Trophoblast cell (in vitro differentiated cells and primary cell): ENCODE results near the gene ATG7.
A peak's percentile ranks its signal among the peaks of the same experiment; 100 is the strongest.

Experiments used
- DNase-seq, 2 donors: peaks; one replicate each; pipeline ENCODE4 v3.0.0-alpha.2; 2016
- H2AFZ ChIP-seq: 2 replicates; pipeline ENCODE4 v1.6.1; 2013; ENCODE audit warnings: low read length, moderate library complexity, mild to moderate bottlenecking; ENCODE audit not compliant: insufficient read depth, poor library complexity
- H2AK5ac ChIP-seq: 2 replicates; pipeline ENCODE4 v1.6.1; 2013; ENCODE audit warnings: mild to moderate bottlenecking, low read length
- H2BK120ac ChIP-seq: 2 replicates; pipeline ENCODE4 v1.6.1; 2013; ENCODE audit warnings: low read length, mild to moderate bottlenecking, moderate library complexity; ENCODE audit not compliant: insufficient read depth, poor library complexity
- H2BK12ac ChIP-seq: 2 replicates; pipeline ENCODE4 v1.6.1; 2013; ENCODE audit warnings: mild to moderate bottlenecking, low read length, moderate library complexity
- H2BK5ac ChIP-seq: 2 replicates; pipeline ENCODE4 v1.6.1; 2013; ENCODE audit warnings: low read length, low read depth, moderate library complexity, mild to moderate bottlenecking; ENCODE audit not compliant: poor library complexity
- H3K14ac ChIP-seq: 2 replicates; pipeline ENCODE4 v1.6.1; 2013; ENCODE audit warnings: mild to moderate bottlenecking, low read length
- H3K18ac ChIP-seq: 2 replicates; pipeline ENCODE4 v1.6.1; 2013; ENCODE audit warnings: mild to moderate bottlenecking, low read length
- H3K23ac ChIP-seq: 2 replicates; pipeline ENCODE4 v1.6.1; 2013; ENCODE audit warnings: low read length
- H3K27ac ChIP-seq: 2 replicates; pipeline ENCODE4 v1.5.1; 2013; ENCODE audit warnings: low read depth, mild to moderate bottlenecking, inconsistent platforms, low read length, moderate library complexity
- H3K27me3 ChIP-seq: 2 replicates; pipeline ENCODE4 v1.6.1; 2013; ENCODE audit warnings: inconsistent platforms, mild to moderate bottlenecking, low read length, moderate library complexity; ENCODE audit not compliant: insufficient read depth
- H3K36me3 ChIP-seq, 2 experiments: 1 replicate in 1 of 2; 2 replicates in 1 of 2; pipeline ENCODE4 v1.6.1; 2013; ENCODE audit warnings: low read length in 2 of 2, mild to moderate bottlenecking in 2 of 2, moderate library complexity in 1 of 2; ENCODE audit not compliant: insufficient read depth in 2 of 2, control insufficient read depth in 1 of 2
- H3K4ac ChIP-seq: 2 replicates; pipeline ENCODE4 v1.6.1; 2013; ENCODE audit warnings: low read depth, mild to moderate bottlenecking, low read length, moderate library complexity
- H3K4me1 ChIP-seq, 2 experiments: 1 replicate in 1 of 2; 2 replicates in 1 of 2; pipeline ENCODE4 v1.6.1; 2013; ENCODE audit warnings: low read length in 2 of 2, mild to moderate bottlenecking in 2 of 2, moderate library complexity in 1 of 2; ENCODE audit not compliant: insufficient read depth in 2 of 2, control insufficient read depth in 1 of 2
- H3K4me2 ChIP-seq: 2 replicates; pipeline ENCODE4 v1.6.1; 2013; ENCODE audit warnings: inconsistent platforms, mild to moderate bottlenecking, low read length, moderate library complexity
- H3K4me3 ChIP-seq: 2 replicates; pipeline ENCODE4 v1.5.1; 2013; ENCODE audit warnings: mild to moderate bottlenecking, low read depth, low read length, inconsistent platforms
- H3K79me1 ChIP-seq: one replicate; pipeline ENCODE4 v1.6.1; 2013; ENCODE audit warnings: low read length
- H3K79me2 ChIP-seq: 2 replicates; pipeline ENCODE4 v1.6.1; 2013; ENCODE audit warnings: low read length, mild to moderate bottlenecking; ENCODE audit not compliant: control insufficient read depth, insufficient read depth, poor library complexity
- H3K9ac ChIP-seq: 2 replicates; pipeline ENCODE4 v1.6.1; 2013; ENCODE audit warnings: mild to moderate bottlenecking, low read length
- H3K9me3 ChIP-seq: 2 replicates; pipeline ENCODE4 v1.6.1; 2013; ENCODE audit warnings: low read depth, mild to moderate bottlenecking, control low read depth, inconsistent platforms, low read length; ENCODE audit not compliant: insufficient read depth
- H4K12ac ChIP-seq: 2 replicates; pipeline ENCODE4 v1.6.1; 2013; ENCODE audit warnings: low read depth, mild to moderate bottlenecking, low read length, moderate library complexity
- H4K8ac ChIP-seq: 2 replicates; pipeline ENCODE4 v1.6.1; 2013; ENCODE audit warnings: low read depth, mild to moderate bottlenecking, low read length, moderate library complexity
- H4K91ac ChIP-seq: one replicate; pipeline ENCODE4 v1.6.1; 2013; ENCODE audit warnings: low read depth, mild to moderate bottlenecking, low read length, moderate library complexity
- WGBS: extraction: QIAGEN DNeasy Blood & Tissue Kit; methylation state at CpG from one replicate; pipeline ENCODE4 v1.1.7; 2013; ENCODE audit warnings: missing lambda C conversion rate; ENCODE audit not compliant: insufficient read length, insufficient coverage; ENCODE audit errors: extremely low coverage; 5-methylcytosine and 5-hydroxymethylcytosine counted together

Gene ATG7

DNA sequence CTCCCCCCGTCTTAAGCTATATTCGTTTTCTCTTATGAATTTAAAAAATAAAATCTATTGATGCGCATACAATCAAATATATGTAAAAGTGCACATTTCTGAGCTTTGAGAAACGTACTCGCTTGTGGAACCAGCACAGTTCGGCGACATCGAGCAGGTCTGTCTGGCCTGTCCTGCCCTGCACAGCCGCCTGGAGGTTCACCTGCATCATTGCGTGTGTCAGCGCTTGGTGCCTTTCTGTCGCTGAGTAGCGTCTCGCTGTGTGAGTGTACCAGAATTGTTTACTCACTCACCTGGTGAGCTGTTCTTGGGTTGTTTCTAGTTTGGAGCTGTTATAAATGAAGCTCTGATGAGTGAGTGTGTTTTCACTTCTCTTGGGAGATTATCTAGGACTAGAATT, 267.5 kb downstream of the ATG7 start:
- H2AK5ac ChIP-seq = no peak overlapping the region
- H3K27me3 ChIP-seq = no peaks in the 10 kb centered on the region
- H2BK5ac ChIP-seq = no peak overlapping the region
- H4K8ac ChIP-seq = no peak overlapping the region
- peaks cover 5% of the 10 kb centered on the region for H3K9me3 ChIP-seq
- WGBS = no CpG with 5 or more reads among the region's 14 CpGs
- H3K9ac ChIP-seq = no peak overlapping the region
- no peak overlapping the region for H4K91ac ChIP-seq
- no peak overlapping the region for H3K4me3 ChIP-seq
- H2BK120ac ChIP-seq = no peak overlapping the region
- H4K12ac ChIP-seq = no peak overlapping the region
- no peak overlapping the region for H3K14ac ChIP-seq
- no peaks in the 10 kb centered on the region for H3K36me3 ChIP-seq
- no peaks in the 10 kb centered on the region for H3K79me1 ChIP-seq
- H3K23ac ChIP-seq = no peak overlapping the region
- H3K18ac ChIP-seq = no peak overlapping the region
- no peak overlapping the region for H3K27ac ChIP-seq
- H2AFZ ChIP-seq = no peak overlapping the region
- H3K4ac ChIP-seq = no peak overlapping the region
- no peak overlapping the region for H2BK12ac ChIP-seq
- peak; percentile 54 to 70 for DNase-seq
- no peaks in the 10 kb centered on the region for H3K79me2 ChIP-seq
- peaks cover 9 to 14% of the 10 kb centered on the region in 2 experiments for H3K4me1 ChIP-seq
- no peak overlapping the region for H3K4me2 ChIP-seq

- no peaks in the 10 kb centered on the region for H3K27me3 ChIP-seq
- no peak for DNase-seq
- no peak overlapping the region for H4K12ac ChIP-seq
- no peak overlapping the region for H3K23ac ChIP-seq
- no peaks in the 10 kb centered on the region for H3K79me2 ChIP-seq
- H3K27ac ChIP-seq = no peak overlapping the region
- no peak overlapping the region for H4K8ac ChIP-seq
- no peaks in the 10 kb centered on the region for H3K79me1 ChIP-seq
- no peak overlapping the region for H3K4ac ChIP-seq
- H3K14ac ChIP-seq = no peak overlapping the region
- H3K9ac ChIP-seq = no peak overlapping the region
- H2AK5ac ChIP-seq = no peak overlapping the region
- H3K4me3 ChIP-seq = no peak overlapping the region
- no peak overlapping the region for H3K4me2 ChIP-seq
- H3K9me3 ChIP-seq = peaks cover 5% of the 10 kb centered on the region
- no peak overlapping the region for H3K18ac ChIP-seq
- no CpG with 5 or more reads among the region's 16 CpGs for WGBS
- H2BK5ac ChIP-seq = no peak overlapping the region
- no peak overlapping the region for H2BK120ac ChIP-seq
- no peak overlapping the region for H2BK12ac ChIP-seq
- H3K4me1 ChIP-seq = peaks cover 6 to 8% of the 10 kb centered on the region in 2 experiments
- H4K91ac ChIP-seq = no peak overlapping the region
- H3K36me3 ChIP-seq = no peaks in the 10 kb centered on the region
- no peak overlapping the region for H2AFZ ChIP-seq
These were observed 269.4 kb downstream of the ATG7 start for GRCh38 chr3:11541321-11542303.

DNA sequence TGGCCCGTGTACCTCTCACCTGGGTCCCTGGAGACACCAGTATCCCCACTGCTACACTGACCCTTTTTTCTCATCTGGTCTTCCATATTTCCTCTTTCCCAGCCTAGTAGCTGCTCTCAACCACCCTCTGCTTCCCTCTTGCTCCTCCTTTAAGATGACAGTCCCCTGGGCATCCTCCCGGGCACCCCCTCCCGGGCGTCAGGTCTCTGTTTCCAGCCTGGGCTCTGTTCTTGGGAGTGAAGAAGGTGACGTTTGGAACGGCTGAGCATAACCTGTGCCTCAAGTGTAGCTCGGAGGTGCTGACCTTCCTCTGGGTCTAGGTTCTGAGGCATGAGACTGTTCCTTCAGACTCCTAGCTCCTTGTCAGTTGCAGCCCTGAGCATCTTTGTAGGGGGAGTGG, 270.4 kb downstream of the ATG7 start:
- no peak for DNase-seq
- no peaks in the 10 kb centered on the region for H3K36me3 ChIP-seq
- no peak overlapping the region for H4K12ac ChIP-seq
- no peak overlapping the region for H2BK5ac ChIP-seq
- no peak overlapping the region for H3K27ac ChIP-seq
- no peak overlapping the region for H4K91ac ChIP-seq
- H2BK12ac ChIP-seq = no peak overlapping the region
- H3K4me1 ChIP-seq = peaks cover 6 to 8% of the 10 kb centered on the region in 2 experiments
- no peak overlapping the region for H3K9ac ChIP-seq
- no peaks in the 10 kb centered on the region for H3K79me1 ChIP-seq
- H2AFZ ChIP-seq = no peak overlapping the region
- H3K14ac ChIP-seq = no peak overlapping the region
- no peak overlapping the region for H2AK5ac ChIP-seq
- H3K4me2 ChIP-seq = no peak overlapping the region
- no peak overlapping the region for H4K8ac ChIP-seq
- no peak overlapping the region for H3K4me3 ChIP-seq
- WGBS = no CpG with 5 or more reads among the region's 7 CpGs
- no peak overlapping the region for H3K4ac ChIP-seq
- peaks cover 5% of the 10 kb centered on the region for H3K9me3 ChIP-seq
- no peaks in the 10 kb centered on the region for H3K79me2 ChIP-seq
- no peak overlapping the region for H3K18ac ChIP-seq
- no peak overlapping the region for H2BK120ac ChIP-seq
- H3K23ac ChIP-seq = no peak overlapping the region
- H3K27me3 ChIP-seq = no peaks in the 10 kb centered on the region

DNA sequence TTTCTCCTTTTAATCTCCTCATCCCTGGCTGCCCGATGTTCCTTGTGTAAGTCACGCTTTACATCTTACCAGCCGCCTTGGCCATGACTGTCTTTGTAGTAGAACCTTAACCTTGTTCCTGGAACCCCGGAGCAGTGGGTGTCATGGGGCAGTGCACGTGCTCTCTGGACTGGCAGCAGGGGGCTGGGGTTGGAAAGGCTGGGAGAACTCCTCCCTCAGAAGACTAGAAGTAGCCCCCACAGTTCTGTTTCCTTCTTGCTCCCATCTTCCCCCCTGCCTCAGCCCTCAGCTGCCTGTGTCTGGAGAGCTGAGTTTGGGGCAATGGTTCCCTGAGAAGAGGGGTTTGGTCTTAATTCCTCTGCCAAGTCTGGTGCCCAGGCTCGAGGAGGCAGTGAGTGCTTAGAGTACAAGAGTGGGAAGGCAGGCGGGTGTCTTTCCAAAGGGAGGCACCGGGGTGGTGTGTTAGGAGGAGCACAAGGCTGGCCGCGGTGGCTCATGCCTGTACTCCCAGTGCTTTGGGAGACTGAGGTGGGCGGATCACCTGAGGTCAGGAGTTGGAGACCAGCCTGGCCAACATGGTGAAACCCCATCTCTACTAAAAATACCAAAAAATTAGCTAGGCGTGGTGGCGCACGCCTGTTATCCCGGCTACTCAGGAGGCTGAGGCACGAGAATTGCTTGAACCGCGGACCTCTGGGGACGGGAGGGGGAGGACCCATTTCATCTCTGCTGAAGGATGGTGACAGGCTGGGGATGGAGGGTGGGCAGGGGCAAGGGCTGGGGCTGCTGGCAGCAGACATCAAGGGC, 271.1 kb downstream of the ATG7 start:
- H2BK5ac ChIP-seq = no peak overlapping the region
- H4K91ac ChIP-seq = no peak overlapping the region
- H4K8ac ChIP-seq = no peak overlapping the region
- no peak overlapping the region for H2AFZ ChIP-seq
- H3K4me3 ChIP-seq = no peak overlapping the region
- H3K4me1 ChIP-seq = peaks cover 6 to 8% of the 10 kb centered on the region in 2 experiments
- H3K9ac ChIP-seq = no peak overlapping the region
- H2AK5ac ChIP-seq = no peak overlapping the region
- H3K27me3 ChIP-seq = no peaks in the 10 kb centered on the region
- no peak overlapping the region for H4K12ac ChIP-seq
- H3K18ac ChIP-seq = no peak overlapping the region
- H3K23ac ChIP-seq = no peak overlapping the region
- H3K4me2 ChIP-seq = no peak overlapping the region
- H3K4ac ChIP-seq = no peak overlapping the region
- peaks cover 5% of the 10 kb centered on the region for H3K9me3 ChIP-seq
- H3K14ac ChIP-seq = no peak overlapping the region
- DNase-seq = no peak
- H3K79me1 ChIP-seq = no peaks in the 10 kb centered on the region
- WGBS = no CpG with 5 or more reads among the region's 19 CpGs
- H2BK12ac ChIP-seq = no peak overlapping the region
- H3K27ac ChIP-seq = no peak overlapping the region
- H3K79me2 ChIP-seq = no peaks in the 10 kb centered on the region
- H2BK120ac ChIP-seq = no peak overlapping the region
- H3K36me3 ChIP-seq = no peaks in the 10 kb centered on the region
